ENCODE data around the gene IGF2.

IGF2 gene

DNA sequence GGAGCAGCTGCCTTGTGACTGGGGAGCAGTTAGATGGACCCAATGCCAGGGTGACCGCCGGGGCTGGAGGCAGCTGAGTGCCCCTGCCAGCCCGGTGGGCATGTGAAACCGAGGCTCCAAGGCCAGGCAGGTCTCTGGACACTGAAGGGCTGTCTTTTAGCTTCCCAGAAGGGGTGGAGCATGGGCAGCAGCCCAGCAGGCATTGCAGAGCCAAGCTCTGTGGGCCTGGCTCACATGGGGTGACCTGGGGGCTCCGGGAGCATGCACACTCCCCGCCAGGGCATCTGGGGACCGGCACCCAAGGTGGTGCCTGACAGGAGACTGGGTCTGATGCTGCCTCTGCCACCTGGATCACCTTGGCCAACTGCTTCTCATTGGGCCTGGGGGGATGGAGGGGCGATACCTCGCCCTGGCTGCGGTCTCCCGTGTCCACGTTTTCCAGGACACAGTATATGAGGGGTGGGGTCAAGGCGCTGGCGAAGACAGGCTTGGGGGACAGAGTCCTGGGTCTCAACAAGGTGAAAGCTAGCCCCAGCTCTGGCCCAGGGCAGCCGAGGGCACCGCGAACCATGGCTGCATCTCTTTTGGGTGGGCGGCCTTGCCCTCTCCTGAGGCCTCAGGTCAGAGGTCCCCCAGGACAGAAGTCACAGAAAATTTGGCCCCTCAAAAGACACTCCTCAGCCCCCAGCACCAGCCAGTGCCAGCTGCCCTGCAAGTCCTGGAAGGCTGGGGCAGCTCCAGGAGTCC is 18.3 kb upstream of the IGF2 start:
- DNase-seq: no peak
- in situ Hi-C loops (cut with HindIII; ENCODE audit: low pct_ligation_motif_present, low pct_unique_long_range_greater_than_20kb, low sequenced_read_pairs): no loop called here

DNA sequence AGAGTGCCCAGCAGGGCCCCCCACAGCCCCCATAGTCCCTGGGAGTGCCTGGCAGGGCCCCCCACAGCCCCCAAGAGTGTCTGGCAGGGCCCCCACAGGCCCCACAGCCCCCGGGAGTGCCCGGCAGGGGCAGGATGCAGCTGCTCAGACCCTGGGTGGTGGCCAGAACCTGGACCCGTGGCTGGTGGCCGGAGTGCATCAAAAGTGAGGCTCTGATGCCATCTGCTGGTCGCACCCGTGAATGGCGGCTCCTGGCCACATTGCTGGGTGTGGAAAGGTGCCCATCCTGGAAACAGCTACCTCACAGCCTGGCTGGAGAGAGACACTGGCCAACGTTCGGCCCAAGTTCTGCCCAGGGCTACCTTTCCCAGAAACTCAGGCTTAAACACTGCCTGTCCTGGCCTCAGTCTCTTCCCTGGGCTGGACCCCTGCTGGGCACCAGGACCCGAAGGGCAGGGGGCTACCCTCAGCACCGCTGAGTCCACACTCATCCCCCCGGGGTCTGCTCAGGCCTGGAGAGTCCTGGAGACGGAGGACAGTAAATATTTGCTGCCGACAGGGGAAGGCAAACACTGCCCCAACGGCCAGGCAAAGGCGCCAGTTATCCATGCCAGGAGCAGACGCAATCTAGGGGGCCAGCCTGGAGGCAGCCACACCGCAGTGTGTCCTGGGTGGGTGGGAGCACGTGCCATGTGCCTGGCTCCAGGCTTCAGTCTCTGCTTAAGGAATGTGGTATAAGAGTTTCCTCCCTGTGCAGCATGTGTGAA is 17.4 kb upstream of the IGF2 start:
- peak; percentile 60 for DNase-seq
- in situ Hi-C loops (cut with HindIII; ENCODE audit: low pct_ligation_motif_present, low pct_unique_long_range_greater_than_20kb, low sequenced_read_pairs): no loop called here

DNA sequence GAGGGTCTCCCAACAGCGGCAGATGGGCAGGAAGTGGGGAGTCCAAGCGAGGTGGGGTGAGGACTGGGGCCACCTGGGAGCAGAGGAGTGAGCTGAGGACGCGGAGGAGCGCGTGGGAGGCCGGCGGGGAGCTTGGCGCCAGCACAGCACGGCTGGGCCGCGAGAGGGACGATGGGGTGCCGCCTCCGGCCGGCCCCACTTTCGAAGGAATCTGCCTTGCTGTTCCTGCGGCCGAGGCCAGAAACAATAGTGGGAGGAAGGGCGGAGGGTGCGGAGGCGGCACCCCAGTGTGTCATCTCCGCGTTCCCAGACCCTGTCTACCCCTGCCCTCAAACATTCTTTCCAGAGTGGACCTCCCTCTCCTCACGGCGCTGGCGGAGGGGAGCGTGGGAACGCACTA is 16.3 kb upstream of the IGF2 start:
- no peak for DNase-seq
- in situ Hi-C loops (cut with HindIII; ENCODE audit: low pct_ligation_motif_present, low pct_unique_long_range_greater_than_20kb, low sequenced_read_pairs): no loop called here

DNA sequence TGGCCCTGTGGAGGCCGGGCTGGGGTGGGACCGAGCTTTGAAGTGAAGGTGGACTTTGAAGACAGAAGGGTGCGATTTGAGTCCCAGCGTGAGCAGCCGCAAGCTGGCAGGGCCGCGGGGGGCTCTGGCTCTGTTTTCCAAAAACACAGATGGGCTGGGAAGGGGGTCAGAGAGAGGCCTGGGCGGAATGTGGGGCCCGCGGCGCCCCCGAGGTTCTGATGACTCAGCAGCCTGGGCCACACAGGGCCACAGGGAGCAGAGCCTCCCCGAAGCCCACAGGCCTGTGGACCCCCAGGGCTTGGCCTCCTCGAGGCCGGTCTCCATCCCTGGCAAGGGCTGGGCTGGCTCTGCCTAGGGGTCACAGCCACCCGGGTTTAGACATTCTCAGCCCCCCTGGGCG is 15.7 kb upstream of the IGF2 start:
- in situ Hi-C loops (cut with HindIII; ENCODE audit: low pct_ligation_motif_present, low pct_unique_long_range_greater_than_20kb, low sequenced_read_pairs): no loop called here
- no peak for DNase-seq

DNA sequence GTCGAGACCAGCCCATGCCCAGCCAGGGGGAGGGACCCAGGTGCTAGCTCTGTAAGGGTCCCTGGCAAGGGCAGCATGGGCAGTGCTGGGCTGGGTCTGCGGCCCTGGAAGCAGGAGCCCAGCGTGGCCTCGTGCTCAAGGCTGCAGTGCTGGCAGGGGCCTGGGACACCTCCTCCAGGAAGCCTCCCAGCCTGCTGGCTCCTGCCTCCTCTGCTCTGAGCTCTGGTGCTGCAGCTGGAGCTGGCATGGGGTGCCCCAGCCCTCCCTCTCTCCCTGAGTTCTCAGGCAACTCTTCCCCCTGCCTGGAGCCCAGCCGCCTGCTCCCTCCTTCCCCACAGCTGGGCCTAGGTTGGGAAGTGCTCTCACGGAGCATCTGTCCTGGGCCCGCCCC is 15.0 kb upstream of the IGF2 start:
- in situ Hi-C loops (cut with HindIII; ENCODE audit: low pct_ligation_motif_present, low pct_unique_long_range_greater_than_20kb, low sequenced_read_pairs): no loop called here
- DNase-seq: no peak

DNA sequence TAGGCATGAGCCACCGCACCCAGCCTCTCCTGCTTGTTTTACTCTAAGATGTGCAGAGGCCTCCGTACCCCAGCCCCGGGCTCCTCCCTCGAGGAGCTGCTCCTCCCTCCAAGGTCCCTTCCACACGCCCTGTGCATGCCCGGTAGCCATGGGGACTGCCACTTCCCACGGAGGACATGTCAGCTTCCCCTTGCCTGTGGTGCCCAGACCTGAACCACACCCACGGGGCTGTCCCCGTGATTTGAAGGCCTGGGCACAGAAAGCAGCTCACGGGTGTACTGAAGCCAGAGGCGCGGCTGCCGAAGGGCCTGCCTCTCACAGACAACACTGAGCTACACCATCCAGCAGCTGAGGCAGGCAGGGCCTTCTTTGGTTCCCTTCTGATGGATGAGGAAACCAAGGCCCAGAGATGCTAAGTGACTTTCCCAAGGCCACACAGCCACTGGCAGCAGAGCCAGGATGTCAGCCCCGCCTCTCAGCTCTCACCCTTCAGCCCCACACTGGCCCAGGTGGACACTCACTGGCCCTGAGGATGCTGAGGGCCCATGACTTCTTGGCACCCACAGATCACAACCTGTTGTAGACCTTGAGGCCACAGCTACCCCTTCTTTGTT is 14.5 kb upstream of the IGF2 start:
- in situ Hi-C loops (cut with HindIII; ENCODE audit: low pct_ligation_motif_present, low pct_unique_long_range_greater_than_20kb, low sequenced_read_pairs): no loop called here
- no peak for DNase-seq

DNA sequence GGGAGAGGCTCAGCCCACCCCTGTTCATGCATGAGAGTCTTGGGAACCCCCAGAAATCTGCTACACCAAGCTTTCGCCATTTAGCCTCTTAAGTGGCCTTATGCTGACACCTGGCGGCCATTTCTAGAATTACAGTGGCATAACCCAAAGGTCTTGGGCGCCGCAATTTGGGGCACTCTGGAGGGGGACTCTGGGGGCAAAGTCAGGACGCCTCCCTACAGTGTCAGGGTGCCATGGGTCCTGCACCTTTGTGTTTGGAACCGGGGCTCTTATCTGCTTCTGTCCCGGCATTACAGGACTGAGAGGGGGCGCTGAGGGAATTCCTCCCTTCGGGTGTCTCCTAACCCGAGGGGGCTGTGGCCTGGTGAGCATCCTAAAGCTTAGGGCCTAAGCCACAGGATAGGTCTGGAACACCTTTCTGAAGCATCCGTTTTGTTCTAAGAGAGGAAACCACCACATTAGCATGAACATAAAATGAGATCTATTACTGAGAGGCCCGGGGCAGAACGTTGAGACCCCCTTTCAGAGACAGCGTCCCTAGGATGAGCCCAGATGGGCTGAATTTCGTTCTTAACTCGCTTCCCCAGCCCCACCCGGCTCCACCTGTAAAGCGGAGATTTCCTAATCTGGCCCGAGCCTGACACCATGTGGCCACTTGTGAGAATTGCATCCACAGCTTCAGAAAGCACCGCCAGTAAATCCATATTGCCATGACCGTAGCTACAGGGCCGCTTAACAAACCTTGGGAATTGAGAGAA is 12.5 kb upstream of the IGF2 start:
- DNase-seq: peak; percentile 70
- in situ Hi-C loops (cut with HindIII; ENCODE audit: low pct_ligation_motif_present, low pct_unique_long_range_greater_than_20kb, low sequenced_read_pairs): no loop called here

DNA sequence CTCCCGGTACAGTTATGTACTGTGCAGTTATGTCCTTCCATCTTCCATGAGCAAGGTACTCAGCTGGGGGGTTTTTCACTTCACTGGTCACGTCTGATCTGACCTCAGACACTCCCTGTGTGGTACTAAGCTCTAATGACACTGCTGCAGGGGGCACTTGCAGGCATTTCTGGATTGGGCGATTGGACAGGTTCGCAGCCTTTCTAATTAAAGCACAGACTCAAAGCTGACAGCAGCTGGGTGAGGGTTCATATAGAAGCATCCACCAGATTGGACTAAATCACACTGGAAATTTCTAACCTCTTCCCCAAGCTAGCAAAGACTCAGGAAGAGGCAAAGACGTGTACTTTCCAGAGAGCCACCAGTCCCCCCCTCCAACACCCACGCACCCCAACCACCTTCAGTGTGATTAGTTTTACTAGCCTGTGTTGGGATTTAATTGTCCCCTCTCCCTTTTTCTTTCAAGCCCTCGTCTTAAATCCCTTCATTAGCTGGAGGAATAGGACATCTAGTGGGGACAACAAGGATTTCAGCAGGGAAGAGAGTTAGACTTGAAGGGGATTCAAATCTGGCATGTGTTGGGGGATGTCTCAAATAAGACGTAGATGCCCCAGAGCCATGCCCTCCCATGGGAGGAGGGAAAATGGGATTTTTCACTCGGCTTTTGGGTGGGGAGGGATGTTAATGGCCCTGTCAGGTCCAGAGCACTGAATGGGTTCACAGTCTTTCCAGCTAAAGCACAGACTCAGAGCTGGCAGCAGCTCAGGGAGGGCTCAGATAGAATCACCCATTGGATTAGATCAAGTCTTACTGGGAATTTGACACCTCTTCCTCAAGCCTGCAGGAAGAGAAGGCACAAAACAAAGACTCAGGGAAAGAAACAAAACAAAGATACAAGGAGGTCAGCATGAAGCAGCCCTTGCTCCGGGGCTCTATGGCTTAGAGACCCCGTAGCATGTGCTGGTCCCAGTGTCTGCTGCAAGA is 11.0 kb upstream of the IGF2 start:
- DNase-seq: peak; percentile 47
- in situ Hi-C loops (cut with HindIII; ENCODE audit: low pct_ligation_motif_present, low pct_unique_long_range_greater_than_20kb, low sequenced_read_pairs): no loop called here

DNA sequence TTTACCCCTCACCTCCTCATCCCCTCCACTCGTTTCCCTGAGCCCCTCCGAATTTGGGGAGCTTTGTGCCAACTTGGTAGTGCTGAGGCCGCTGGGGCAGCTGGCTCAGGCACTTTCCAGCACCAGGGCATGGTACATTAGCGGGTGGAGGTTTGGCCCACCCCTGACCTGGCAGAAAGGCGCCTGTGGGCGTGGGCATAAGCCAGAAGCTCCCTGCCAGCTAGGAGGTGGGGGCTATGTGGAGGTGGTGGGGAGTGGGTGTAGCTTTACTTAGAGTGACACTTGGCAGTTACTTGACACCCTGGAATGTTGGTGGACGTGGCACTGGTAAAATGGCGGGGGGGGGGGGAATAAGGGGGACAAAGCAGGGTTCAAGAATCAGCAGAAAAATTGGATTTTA is 10.3 kb upstream of the IGF2 start:
- in situ Hi-C loops (cut with HindIII; ENCODE audit: low pct_ligation_motif_present, low pct_unique_long_range_greater_than_20kb, low sequenced_read_pairs): no loop called here
- no peak for DNase-seq

DNA sequence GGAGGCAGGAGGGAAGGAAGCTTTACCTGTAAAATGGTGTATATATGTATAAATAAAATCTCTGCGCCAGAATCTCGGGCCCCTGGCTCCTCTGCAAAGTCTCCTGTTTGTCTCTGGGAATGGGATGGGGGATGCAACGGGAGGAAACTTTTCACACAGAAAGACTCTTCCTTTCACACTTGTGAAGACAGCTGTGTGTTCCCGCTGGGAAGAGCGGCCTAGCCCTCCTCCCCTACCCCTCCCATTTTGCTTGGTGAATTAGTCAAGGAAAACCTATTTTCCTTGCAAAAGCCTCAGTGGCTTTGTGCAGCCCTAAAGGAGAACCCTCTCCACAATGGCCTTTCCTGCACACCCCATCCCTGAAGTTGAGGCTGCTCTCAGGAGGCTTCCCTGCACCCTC is 9.4 kb upstream of the IGF2 start:
- in situ Hi-C loops (cut with HindIII; ENCODE audit: low pct_ligation_motif_present, low pct_unique_long_range_greater_than_20kb, low sequenced_read_pairs): no loop called here
- DNase-seq: no peak

DNA sequence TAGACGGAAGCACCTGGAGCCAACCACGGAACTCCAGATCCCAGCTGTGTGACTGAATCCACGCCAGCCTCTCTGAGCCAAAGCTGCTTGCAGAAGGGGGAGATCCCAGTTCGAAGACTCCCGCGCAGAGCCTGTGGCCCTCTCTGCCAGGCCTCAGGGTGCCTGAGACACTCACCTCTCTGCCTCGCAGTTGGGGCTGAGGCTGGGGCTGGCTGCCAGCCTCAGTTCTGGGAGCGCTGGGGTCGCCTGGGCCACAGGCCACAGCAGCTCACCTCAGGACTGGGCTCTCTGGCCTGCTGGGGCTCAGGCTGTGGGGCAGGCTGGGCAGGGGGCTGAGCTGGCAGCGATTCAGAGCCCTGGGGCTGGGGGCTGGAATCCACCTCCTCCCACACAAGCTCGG is 8.2 kb upstream of the IGF2 start:
- no peak for DNase-seq
- in situ Hi-C loops (cut with HindIII; ENCODE audit: low pct_ligation_motif_present, low pct_unique_long_range_greater_than_20kb, low sequenced_read_pairs): no loop called here

DNA sequence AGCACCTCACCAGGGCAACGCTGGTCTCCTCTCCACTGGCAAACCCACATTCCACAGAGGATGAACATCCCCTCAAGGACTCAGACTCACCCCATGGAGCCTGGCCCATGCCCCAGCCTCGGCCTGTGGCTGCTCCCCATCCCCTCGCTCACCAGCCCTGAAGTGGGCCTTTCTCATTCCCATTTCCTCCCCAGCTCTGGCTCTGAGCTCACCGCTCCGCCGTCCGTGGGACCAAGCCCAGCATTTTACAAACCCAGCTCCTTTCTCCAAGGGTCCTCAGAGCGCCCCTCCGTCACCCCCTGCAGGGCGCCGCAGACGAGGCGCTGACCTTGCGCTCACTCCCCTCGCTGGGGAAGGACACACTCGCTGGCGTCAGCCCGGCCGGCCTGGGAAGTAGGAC is 6.9 kb upstream of the IGF2 start:
- DNase-seq: no peak
- in situ Hi-C loops (cut with HindIII; ENCODE audit: low pct_ligation_motif_present, low pct_unique_long_range_greater_than_20kb, low sequenced_read_pairs): no loop called here

DNA sequence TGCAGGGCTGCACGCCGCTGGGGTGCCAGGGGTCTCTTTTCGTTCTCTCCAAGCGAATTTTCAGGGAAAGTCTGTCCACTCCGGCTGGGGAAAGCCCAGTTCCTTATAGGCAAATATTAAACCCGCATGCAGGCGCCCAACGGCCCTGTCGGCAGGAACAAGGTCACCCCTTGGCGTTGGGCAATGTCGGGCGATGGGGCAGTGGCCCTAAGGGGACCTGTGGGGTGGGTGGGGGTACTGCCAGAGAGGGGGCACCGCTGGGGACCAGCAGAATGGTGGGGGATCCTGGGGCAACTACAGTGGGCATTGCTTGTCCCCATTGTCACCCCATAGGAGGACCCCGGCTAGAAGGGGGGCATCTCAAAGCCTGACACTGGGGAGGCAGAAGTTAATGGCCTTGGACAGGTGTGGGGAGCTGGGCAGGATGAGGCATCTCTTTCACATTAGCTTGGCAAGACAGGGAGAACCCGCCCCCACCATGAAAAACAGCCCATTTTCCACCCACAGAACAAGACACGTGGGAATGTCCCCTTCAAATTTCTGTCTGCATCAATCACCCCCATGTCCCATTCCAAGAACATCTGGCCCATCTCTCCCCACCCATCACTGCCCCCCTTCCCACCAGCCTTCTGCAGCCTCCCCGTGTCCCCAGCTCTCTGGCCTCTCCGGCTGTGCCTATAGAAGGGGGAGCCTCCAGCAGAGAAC is 5.5 kb upstream of the IGF2 start:
- DNase-seq: no peak
- in situ Hi-C loops (cut with HindIII; ENCODE audit: low pct_ligation_motif_present, low pct_unique_long_range_greater_than_20kb, low sequenced_read_pairs): no loop called here

DNA sequence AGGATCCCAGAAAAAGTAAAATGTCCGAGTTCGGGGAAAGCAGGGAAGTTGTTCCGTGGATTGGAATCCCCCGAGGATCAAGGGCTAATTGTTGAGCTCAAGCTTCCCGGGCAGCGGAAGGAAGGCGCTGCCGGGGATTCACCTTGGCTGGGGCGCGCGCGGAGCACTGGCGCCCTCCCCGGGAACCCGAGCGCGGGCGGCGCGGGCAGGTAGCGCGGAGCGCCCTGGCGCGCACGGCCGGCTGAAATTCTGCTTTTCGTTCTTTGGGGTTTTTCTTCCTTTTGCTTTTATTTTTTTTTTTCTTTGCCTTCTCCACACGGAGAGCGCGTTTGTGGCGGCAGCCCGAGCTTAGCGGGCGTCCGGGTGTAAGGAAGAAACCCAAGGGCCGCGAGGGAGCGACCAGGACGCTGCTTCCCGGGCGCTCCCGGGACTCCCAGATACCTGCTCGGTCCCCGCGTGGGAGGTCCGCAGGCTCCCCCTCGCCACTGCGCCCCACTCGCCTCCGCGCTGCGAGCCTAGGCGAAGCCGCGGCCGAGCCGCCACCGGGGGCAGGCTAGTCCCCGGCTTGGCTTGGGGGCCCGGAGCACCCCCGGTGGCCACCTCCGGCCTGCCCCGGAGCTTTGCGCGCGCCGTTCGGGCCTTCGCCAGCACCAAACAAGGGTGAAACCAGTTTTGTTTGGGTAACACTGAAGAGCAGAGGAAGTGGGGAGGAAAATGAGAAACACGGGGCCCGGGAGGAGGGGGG is 4.8 kb upstream of the IGF2 start:
- no peak for DNase-seq
- in situ Hi-C loops (cut with HindIII; ENCODE audit: low pct_ligation_motif_present, low pct_unique_long_range_greater_than_20kb, low sequenced_read_pairs): no loop called here

DNA sequence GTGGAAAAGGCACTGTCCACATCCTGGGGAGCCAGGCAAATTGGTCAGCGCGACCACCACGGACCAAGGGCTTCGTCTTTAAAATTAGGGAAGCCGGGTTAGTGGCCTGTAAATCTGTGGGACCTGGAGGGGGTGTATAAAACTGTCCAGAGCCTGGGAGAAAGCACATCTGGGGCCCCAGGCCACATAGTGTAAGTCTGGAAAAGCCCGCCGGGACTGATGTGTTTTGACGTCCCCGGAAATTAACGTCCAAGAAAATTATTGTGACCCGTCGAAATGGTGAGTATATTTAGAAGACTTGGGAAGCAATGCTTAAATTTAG is 4.2 kb upstream of the IGF2 start:
- no peak for DNase-seq
- in situ Hi-C loops (cut with HindIII; ENCODE audit: low pct_ligation_motif_present, low pct_unique_long_range_greater_than_20kb, low sequenced_read_pairs): no loop called here

DNA sequence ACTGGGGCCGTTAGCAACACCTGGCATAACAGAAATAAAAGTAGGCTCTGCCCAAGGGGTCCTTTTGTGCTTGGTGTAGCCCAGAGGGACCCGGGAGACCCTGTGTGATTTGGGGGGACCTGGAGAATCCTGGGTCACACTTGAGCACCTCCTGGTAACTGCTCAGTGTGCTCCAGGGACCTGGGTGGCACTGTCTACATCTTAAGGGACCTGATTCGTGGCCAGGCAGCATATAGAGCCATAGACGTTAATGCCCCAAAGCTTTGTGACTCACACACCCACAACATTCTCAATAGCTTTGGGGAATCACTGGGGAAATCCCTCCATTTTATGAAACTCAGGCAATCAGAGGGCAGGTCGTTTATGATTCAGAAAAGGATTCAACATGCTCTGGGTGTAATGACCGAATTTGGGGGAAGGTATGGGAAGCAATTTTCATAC is 3.6 kb upstream of the IGF2 start:
- in situ Hi-C loops (cut with HindIII; ENCODE audit: low pct_ligation_motif_present, low pct_unique_long_range_greater_than_20kb, low sequenced_read_pairs): no loop called here

DNA sequence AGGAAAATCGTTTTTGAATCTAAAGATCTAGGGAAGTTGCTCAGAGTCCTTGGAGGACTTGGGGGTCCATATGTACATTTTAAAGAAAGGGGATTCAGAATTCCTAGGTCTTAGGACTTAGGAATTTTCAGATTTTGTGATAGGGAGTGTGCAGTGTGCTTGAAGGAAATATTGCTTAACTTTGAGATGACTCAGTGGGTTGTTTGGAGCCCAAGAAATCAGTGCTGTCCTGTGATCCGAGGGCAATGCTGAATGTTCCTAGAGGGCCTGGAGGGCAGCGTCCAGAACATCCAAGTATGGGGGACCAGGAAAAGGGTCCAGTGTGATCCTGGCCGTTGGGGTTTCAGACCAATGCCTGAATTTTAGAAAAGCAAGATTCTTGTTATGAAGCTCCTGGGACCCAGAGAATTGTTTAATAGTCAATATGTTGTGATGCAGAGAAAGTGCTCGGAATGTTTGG is 3.1 kb upstream of the IGF2 start:
- DNase-seq: no peak
- in situ Hi-C loops (cut with HindIII; ENCODE audit: low pct_ligation_motif_present, low pct_unique_long_range_greater_than_20kb, low sequenced_read_pairs): no loop called here

More for the DNA sequence above, 3.6 kb upstream of the IGF2 start:
- no peak for DNase-seq
